HG03095 (cell line): ENCODE measurements around the gene CROCC2.

Source experiments
- ATAC-seq: cut with Tn5 transposase; IDR thresholded peaks from one replicate; pipeline ENCODE4 v1.9.1; 2021; ENCODE audit warnings: moderate library complexity; ENCODE audit not compliant: unreplicated experiment

Gene CROCC2

DNA sequence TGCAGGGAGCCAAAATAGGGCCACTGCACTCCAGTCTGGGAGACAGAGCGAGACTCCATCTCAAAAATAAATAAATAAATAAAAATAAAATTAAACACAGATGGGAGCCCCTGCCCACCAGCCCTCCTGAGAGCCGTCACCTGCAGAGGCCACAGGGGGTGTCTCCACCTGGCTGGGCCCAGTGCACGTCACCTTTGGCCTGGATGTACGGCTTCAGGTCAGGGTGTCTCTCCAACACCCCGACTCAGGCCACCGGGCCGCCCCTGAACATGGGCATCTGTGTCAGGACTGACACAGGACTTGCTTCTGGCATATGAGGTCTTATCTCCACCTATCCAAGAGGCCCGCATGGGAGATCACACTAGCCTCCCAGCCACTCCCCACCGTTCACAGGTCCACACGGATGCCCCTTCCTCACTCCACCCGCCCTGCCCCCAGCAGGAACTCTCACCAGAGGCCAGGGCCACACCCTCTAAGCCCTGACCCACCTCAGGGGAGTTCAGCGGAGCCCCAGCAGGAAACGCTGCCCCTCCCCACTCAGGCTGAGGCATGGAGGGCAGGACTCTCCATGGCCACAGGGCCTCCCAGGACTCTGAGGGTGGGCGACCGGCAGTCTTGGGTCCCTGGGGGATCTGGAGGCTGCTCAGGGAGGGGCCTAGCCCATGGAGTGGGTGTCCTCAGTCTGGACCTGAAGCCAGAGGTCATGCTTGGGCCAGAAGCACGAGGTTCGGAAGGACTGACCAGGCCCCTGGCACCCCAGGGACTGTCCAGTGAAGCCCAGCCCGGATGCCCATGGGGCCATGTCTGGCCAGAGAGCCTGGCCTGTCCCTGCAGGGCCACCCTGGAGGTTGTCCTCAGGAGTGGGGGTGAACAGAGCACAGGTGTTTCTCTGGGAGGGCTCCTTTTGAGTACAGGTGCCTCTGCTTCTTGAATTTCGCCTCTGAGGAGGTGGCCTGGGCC lies 1.6 kb upstream of the CROCC2 start:
- no peak for ATAC-seq

DNA sequence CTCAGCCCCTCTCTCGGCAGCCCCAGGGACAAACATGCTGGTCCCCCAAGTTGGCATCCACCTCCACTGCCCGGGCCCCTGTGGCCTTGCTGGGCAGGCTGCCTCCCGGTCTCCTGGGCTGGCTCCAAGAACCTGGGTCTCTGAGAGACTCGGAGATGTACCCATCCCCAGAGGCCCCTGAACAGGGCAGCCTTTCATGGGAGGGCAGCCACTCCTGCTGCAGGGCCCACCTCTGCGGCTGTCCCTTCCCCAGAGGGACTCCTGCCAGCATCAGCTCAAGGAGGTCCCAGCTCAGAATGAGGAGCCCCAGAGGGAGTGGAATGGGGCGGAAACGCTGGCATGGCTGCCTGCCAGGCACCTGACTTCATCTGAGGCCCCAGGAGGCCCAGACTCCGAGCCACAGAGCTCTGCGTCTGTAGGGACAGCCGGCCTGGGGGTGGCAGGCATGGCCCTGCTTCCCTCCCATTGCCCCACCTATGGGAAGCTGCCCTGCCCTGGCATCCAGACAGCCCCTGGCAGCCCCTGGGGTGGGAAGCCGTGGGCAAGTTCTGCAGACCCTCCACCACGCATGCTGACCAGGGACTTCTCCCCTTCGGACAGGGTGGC lies 857 bp upstream of the CROCC2 start:
- ATAC-seq, result no peak

DNA sequence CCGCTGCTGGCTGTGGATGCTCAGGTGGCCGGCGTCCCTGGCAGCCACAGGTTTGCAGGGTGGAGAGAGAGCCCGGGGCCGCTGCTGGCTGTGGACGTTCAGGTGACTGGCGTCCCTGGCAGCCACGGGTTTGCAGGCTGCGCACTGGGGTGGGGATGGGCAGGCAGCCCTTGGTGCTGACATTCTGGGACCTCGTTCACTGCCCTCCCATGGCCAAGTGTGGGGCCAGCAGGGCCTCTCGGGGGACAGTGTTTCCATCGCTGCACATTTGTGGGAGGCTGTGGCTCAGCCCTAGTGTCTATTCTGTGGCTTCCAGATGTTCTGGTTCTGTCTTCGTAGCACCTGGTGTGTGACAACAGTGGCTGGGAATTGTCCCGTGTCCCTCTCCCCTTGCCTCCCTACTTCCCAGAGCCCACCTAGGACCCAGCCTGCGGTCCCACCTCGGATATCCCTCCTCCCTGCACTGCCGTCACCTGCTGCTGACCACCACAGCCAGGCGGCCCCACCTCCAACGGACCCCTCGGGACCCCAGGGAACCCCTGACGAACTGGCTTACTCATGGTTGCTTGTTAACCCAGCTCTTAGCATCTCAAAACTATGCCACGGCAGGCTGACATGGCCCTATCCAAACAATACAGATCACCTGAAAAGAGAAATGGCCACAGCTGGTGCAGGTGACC lies 915 bp downstream of the CROCC2 start:
- ATAC-seq, result no peak

DNA sequence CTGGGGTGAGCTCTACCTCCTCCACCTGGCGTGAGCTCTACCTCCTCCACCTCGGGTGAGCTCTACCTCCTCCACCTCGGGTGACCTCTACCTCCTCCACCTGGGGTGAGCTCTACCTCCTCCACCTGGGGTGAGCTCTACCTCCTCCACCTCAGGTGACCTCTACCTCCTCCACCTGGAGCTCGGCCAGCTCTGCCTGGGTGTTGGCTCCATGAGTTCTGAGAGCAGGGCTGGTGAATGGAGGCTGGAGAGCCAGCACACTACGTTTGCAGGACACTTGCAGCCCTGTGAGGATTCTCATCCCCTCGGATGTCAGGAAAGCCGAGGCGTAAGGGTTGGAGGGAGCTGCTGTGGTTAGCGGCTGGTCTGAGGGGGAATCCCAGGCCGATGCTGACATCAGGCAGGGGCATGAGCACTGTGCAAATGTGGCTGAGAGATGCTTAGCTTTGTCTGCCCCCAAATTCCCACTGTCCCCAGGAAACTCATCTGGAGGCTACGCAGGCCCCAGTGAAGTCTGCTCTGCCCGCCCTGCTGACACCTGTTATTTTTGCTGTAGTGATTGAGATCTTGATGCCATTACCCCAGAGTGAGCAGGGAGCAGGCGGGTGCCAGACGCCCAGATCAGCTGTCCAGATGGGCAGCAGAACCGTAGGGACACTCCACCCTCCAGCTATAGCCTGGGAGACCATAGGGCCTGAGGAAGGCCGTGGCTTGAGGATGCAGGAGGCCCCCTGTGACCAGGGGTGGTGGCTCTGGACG lies 3.3 kb downstream of the CROCC2 start:
- ATAC-seq, result no peak

DNA sequence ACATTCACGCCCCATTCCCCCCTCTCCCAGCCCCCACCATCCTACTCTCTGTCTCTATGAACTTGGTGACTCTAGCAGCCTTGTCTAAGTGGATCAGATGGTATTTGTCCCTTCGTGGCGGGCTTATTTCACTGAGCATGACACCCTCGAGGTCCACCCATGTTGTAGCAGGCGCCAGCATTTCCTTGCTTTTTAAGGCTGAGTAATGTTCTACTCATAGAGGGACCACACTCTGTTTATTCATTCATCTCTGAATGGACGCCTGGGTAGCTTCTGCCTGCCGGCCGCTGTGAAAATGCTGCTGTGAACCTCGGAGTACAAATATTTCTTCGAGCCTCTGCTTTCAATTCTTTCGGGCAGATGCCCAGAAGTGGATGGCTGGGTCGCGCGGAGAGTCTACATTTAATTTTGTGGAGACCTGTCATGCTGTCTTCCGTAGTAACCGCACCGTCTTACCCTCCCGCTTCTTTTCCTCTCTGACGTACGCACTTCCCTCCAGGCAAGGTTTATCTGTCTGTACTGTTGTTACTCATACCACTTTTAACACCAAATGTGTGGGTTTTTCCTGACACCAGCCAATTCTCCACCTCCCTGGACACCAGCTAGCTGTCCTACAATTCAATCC lies 5.6 kb downstream of the CROCC2 start:
- no peak for ATAC-seq

DNA sequence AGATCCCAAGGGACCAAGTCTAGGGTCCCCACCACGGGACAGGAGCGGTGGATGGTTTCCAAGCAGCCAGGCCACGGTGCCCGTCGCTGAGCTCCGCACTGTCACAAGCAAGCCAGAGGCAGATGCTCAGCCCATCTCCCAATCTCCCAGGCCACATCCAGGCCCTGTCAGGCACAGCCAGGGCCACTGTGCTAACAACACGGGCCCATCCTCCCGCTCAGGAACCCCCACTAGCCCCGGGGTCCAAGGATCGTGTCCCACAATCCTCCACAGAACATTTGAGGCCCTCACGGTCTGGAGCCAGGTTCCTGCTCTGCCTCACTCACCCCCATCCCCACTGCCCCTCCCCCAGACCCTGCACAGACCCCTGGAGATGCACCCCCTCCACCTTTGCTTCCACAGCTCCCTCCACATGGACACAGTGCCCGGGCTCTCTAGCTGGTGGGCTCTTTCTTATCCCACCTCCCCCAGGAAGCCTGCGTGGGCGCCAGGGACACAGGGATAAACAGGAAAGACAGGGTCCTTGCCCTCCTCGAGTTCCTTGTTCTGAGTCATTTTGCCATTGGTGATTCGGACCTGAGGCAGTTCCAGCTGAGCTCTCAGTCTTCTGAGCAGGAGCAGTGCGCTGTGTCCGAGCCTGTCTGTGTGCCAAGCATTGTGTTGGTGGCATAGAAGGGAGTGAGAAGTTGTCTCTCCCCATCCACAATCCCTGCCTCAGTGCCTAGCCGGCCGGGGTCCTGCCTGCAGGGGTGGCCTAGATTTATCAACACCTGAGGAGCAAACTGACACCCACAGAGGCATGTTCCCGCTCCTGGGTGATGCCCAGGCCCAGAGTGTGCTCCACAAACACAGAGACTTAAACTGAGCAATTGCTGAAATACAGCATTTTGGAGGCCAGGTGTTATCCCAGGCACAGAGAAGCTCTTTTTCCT lies 7.0 kb downstream of the CROCC2 start:
- no peak for ATAC-seq

DNA sequence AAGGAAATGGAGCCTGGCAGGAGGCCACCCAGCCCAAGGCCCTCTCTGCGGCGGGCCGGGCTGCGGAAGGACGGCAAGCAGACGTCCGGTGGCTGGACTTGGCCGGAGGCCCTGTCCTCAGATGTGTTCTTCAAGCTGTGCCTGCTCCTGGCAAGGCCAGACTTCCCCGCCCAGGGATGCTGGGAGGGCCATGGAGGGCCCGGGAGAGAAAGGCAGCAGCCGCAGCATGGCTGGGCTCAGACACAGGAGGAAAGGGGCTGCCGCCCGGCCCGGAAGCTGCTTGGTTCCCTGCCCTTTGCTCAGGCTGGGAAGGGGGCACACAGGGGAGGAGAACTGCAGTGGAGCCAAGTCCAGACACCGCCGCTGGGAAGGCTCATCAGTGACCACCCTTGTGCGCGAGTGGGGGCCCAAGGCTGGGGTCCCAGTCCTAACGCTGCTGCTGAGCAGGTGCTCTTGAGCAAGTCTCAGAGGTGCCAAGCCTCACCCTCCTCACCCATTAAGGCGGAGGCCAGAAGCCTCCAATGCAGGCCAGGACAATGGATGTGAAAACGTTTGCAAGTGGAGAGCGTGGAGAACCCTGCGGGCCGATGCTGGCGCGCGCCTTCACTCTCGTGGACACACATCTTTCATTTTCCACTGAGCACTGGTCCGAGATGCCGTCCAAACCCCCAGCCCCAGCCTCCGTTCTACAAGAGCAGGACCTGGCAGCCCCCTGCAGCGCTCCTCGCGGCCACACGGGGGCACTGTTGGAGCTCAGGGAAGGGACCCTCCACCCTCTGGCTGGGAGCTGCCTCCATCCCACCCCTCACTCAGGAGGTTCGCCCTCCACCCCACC lies 7.9 kb downstream of the CROCC2 start:
- no peak for ATAC-seq

DNA sequence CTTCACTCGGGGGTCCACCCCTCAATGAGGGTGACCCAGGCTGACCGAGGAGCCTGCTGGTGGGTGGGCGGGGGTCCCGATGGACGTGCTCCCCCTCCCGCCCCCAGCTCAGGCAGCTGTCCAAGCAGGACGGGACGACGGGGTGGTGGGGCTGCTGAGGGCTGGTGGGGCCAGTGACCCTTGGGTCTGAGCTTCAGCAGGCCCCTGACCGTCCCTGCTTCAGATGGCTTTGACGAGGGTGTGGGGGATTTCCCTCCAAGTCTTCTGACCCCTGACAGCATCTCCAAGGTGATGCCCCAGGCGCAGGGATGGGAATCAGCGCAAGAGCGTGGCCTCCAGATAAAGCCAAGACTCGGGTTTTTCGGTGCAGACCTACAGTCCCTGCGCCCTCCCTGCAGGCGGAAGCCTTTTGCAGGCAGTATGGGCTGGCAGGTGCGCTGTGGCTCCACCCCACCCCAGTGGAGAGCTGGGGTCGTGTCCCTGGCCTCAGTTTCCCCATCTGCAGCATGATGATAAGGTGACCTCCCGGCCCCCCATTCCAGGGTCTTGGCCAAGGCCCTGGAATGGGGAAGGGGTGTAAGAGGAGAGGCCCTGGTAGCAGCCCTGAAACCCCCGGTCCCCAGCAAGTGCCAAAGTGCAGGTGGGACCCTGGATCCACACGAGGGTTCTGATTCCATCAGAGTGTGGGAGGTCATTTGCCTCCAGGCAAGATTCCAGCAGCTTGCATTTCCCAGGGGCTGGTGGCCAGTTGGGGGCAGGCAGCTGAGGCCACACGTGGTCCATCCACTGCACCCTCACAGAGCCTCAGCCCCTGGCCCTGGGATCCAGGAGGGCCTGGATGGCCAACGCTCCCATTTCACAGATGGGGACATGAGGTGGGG lies 8.7 kb downstream of the CROCC2 start:
- no peak for ATAC-seq

DNA sequence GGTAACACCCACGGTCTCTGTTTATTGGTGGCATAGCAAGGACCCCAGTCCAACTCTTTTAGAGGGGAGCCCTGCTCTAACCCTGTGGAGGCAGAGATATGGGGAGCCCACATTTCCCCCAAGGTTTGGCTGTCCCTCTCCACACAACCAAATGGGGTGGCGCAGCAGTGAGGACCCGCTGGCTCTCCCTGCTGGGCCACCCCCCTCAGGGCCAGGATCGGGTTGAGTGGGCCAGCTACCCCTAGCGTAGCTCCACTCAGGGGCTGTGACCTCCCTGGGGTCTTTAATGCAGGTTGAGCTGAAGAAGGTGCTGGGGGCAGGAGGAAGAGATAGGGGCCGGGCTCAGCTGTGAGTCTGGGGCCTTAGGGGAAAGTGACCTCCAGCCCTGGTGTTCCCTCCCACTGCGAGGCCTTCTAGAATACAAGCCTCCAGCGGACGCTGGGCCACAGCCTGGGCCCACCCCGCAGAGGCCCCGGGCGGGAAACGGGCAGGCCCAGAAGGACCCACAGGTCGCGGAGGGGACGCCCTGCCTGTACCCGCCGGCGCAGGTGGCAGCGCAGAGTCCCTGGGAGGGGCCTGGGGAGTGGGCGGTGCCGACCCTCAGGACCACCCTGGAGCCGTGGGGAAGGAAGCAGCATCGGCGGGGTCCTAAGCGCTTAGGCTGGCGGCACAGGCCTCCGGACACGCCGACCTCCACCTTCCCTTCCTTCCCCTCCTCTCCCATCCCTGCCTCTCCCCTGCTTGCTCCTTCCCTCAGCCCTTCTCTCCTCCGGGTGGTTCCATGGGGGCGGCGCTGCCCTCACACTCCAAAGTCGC lies 9.6 kb downstream of the CROCC2 start:
- ATAC-seq, result no peak

DNA sequence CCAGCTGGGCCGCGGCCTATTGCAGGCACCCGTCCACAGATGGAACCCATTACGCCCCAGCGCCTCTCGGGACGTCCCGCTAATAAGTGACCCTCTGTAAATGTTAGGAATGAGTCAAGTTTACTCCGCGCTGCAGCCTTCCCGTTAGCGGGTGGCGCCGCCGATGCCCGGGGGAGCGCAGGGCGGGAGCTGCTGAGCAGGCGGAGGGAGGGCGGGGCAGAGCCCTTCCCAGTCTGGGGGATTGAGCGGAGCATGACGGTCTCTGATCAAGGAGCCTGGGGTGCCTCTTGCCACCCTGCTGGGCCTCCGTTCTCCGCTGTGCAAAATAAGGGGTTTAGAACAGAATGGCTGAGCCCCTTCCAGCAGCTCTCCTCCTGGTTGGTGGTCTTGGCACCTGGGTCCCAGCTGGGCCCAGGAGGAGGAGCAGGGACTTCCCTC lies 10.5 kb downstream of the CROCC2 start:
- no peak for ATAC-seq

DNA sequence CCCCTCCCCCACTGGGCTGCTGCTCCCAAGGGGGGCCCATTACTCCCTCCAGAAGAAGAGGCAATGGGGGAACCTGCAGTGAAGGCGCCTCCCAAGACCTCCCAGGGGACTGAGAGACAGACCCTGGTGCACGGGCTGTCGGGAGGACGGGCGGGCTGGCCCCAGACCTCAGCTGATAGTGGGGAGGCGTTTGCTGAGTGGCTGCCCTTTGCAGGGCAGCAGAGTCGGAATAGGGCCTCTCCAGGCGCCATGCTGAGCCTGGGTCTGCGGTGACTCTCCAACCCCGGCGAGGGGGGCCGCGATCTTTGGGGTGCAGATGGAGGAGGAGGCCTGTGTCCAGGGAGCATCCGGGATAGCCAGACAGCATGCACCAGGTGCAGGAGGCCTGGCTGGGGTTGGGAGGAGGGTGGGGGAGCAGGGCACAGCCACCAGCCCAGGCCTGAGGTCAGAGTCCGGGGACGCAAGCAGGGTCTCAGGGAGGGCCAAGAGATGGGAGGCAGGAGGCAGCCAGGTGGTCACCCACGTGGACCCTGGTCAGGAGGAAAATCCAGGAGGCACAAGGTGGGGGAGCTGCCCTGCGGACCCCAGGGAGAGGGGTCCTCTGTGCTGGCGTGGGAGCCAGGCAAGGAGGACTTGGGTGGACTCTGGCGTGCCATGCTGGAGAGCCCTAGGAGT lies 11.0 kb downstream of the CROCC2 start:
- ATAC-seq, result no peak

DNA sequence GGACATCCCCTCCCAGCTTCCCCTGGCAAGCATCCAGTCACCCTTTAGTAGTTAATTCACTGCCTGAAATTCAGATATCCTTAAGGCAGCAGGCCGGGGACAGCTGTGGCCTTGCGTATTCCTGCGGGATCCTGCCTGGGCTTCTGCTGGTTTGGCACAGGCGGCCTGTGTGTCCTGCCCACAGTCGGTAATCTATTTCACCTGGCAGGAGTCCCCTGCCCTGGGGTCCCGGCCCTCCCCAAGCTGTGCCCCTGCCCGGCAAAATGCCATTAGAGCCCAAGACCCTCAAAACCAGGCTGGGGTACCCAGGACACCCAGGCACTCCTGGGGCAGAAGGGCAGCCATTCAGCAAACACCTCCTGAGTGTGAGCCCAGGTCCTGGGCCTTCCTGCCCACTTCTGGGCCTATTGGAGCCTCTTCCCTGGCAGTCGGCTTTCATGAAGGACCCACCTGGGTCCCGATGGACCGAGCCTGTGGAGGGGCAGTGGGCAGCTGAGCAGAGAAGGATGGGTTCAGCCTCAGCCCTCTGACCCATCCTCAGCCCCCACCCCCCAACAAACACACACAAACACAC lies 11.6 kb downstream of the CROCC2 start:
- no peak for ATAC-seq

DNA sequence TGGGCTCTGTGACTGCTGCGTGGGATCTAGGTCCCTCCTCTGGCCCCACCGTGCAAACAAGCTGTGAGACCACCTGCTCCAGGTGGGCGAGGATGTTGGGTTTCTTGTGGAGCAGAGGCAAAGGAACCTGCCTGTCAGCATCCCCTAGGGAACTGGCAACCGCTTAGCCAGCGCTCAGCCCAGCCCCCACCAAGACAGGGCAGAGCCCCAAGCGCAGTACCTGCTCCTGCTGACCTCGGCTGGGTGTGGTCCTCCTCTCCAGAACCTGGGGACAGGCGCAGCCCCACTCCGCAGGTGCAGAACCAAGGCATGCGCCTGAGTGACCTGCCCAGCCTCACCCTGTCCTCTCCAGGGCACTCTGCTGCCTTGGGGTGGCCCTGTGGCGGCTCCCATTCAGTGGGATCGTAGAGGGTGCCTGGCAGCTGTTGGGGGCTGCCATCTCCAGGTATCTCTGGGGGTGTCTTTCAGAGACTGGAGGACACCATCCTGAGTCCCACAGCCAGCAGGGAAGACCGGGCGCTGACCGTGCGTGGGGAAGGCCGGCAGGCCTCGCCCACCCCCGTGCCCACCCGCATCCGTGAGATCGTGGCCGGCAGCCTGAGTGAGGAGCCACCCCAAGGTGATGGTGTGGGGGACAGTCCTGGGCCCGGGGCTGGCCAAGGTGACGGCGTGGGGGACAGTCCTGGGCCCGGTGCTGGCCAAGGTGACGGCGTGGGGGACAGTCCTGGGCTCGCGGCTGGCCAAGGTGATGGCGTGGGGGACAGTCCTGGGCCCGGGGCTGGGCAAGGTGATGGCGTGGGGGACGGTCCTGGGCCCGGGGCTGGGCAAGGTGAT lies 12.3 kb downstream of the CROCC2 start:
- no peak for ATAC-seq

DNA sequence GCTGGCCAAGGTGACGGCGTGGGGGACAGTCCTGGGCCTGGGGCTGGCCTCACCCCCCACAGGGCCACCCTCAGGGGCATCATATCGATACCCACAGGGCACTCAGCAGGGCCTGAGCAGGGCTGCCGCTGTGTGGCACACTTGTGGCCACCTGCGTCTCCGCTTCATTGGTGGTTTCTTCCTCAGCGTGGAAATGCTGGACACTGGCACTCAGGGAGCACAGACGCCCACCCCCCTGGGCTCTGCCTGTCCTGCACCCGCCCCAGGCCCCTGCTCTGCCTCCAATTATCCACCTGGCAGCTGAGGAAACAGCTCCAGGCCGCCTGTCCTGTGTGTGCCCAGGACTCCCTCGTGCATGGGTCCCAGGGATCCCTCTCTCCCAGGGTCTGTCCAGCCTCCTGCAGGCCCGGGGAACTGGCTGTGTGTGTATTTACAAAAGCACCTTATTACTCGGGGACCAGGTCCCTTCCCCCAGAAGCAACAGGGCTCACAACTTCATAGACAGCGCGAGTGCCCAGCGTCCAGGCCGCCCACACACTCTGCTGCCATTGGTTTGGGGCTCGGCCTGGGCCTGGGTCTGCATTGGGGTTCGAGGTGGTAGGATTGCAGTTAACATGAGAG lies 13.1 kb downstream of the CROCC2 start:
- no peak for ATAC-seq
